ENCODE data around the gene MRPS10. TPM values are rescaled to one million over a fixed set of nuclear protein-coding genes. Genes with fewer than 3 reads are reported as not detected.

MRPS10 gene
- total and polyA plus RNA-seq, 10 of the 15 experiments (the other 5 are each of a cell fraction or from before 2014, with no cell fraction given), result 28.5 to 83.3 (median 52.8) TPM

DNA sequence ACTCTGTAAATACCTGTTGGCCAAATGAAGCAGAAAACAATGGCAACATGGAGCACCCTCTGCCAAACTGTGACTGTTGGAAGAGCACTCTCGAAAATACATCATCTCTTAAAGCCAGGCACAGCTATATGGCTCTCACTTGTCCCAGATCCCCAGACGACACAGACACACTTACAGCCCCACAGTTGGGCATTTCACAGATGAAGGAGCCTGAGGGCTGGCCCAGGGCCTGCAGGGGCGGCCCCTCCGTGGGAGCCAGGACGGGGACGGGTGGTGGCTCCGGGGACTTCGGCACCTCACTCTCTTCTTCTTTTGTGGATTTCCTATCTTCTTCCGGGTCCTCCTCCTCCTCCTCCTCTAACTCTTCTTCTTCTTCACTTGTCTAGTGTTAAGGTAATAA, 18.4 kb upstream of the MRPS10 start (continued):
- TF ChIP-seq, protein P1, sequence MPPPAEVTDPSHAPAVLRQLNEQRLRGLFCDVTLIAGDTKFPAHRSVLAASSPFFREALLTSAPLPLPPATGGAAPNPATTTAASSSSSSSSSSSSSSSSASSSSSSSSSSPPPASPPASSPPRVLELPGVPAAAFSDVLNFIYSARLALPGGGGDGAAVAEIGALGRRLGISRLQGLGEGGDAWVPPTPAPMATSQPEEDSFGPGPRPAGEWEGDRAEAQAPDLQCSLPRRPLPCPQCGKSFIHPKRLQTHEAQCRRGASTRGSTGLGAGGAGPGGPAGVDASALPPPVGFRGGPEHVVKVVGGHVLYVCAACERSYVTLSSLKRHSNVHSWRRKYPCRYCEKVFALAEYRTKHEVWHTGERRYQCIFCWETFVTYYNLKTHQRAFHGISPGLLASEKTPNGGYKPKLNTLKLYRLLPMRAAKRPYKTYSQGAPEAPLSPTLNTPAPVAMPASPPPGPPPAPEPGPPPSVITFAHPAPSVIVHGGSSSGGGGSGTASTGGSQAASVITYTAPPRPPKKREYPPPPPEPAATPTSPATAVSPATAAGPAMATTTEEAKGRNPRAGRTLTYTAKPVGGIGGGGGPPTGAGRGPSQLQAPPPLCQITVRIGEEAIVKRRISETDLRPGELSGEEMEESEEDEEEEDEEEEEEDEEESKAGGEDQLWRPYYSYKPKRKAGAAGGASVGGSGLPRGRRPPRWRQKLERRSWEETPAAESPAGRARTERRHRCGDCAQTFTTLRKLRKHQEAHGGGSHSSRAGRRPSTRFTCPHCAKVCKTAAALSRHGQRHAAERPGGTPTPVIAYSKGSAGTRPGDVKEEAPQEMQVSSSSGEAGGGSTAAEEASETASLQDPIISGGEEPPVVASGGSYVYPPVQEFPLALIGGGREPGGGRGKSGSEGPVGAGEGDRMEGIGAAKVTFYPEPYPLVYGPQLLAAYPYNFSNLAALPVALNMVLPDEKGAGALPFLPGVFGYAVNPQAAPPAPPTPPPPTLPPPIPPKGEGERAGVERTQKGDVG (CRISPR knock-in tag; IDR thresholded peaks at IDR 0.05), result no peak
- TF ChIP-seq, protein P2, sequence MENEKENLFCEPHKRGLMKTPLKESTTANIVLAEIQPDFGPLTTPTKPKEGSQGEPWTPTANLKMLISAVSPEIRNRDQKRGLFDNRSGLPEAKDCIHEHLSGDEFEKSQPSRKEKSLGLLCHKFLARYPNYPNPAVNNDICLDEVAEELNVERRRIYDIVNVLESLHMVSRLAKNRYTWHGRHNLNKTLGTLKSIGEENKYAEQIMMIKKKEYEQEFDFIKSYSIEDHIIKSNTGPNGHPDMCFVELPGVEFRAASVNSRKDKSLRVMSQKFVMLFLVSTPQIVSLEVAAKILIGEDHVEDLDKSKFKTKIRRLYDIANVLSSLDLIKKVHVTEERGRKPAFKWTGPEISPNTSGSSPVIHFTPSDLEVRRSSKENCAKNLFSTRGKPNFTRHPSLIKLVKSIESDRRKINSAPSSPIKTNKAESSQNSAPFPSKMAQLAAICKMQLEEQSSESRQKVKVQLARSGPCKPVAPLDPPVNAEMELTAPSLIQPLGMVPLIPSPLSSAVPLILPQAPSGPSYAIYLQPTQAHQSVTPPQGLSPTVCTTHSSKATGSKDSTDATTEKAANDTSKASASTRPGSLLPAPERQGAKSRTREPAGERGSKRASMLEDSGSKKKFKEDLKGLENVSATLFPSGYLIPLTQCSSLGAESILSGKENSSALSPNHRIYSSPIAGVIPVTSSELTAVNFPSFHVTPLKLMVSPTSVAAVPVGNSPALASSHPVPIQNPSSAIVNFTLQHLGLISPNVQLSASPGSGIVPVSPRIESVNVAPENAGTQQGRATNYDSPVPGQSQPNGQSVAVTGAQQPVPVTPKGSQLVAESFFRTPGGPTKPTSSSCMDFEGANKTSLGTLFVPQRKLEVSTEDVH (IDR thresholded peaks at IDR 0.05; ENCODE audit: low read depth, partially characterized antibody), result no peak
- no peak for TF ChIP-seq IKZF1 (conservative IDR thresholded peaks at IDR 0.05)
- 0 out of 2 replicates have a peak, but pooled peaks have one; percentile 1 for TF ChIP-seq NFIC (IDR thresholded peaks at IDR 0.05; ENCODE audit: low read depth, low read length)
- TF ChIP-seq PAX5 (IDR thresholded peaks at IDR 0.05; ENCODE audit: borderline replicate concordance, low read depth, low read length), result no peak
- TF ChIP-seq RELA (IDR thresholded peaks at IDR 0.05; ENCODE audit: borderline replicate concordance, partially characterized antibody), result no peak
- TF ChIP-seq BMI1 (IDR thresholded peaks at IDR 0.05; ENCODE audit: borderline replicate concordance), result no peak
- TF ChIP-seq TCF3 (IDR thresholded peaks at IDR 0.05; ENCODE audit: borderline replicate concordance, insufficient read depth, low read depth, low read length), result no peak
- TF ChIP-seq WRNIP1 (IDR thresholded peaks at IDR 0.05; ENCODE audit: borderline replicate concordance, low read depth, low read length), result no peak
- peak; percentile 55; the same call in 1 of the 2 replicates for TF ChIP-seq HDGF (IDR thresholded peaks at IDR 0.05)
- 0 out of 2 replicates have a peak, but pooled peaks have one; percentile 4 for TF ChIP-seq RUNX3 (IDR thresholded peaks at IDR 0.05; ENCODE audit: low read length)
- no peak for TF ChIP-seq KAT2A (conservative IDR thresholded peaks at IDR 0.05; ENCODE audit: control insufficient read depth, low read depth, low read length)
- TF ChIP-seq CBX3 (IDR thresholded peaks at IDR 0.05; ENCODE audit: borderline replicate concordance, low read depth), result no peak
- TF ChIP-seq SPI1 (IDR thresholded peaks at IDR 0.05; ENCODE audit: borderline replicate concordance, insufficient read depth, low read depth, low read length), result no peak
- no peak for TF ChIP-seq RCOR1 (conservative IDR thresholded peaks at IDR 0.05; ENCODE audit: low read depth, low read length)
- TF ChIP-seq, protein P3, sequence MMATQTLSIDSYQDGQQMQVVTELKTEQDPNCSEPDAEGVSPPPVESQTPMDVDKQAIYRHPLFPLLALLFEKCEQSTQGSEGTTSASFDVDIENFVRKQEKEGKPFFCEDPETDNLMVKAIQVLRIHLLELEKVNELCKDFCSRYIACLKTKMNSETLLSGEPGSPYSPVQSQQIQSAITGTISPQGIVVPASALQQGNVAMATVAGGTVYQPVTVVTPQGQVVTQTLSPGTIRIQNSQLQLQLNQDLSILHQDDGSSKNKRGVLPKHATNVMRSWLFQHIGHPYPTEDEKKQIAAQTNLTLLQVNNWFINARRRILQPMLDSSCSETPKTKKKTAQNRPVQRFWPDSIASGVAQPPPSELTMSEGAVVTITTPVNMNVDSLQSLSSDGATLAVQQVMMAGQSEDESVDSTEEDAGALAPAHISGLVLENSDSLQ (IDR thresholded peaks at IDR 0.05), result no peak
- TF ChIP-seq GABPA (IDR thresholded peaks at IDR 0.05; ENCODE audit: low read depth), result no peak

All from GM12878 (cell line).